GM21786 (cell line): ENCODE results near the gene GCG.

Experiments
- ATAC-seq: cut with Tn5 transposase; IDR thresholded peaks from one replicate; pipeline ENCODE4 v1.9.1; 2021; ENCODE audit not compliant: unreplicated experiment

GCG gene

DNA sequence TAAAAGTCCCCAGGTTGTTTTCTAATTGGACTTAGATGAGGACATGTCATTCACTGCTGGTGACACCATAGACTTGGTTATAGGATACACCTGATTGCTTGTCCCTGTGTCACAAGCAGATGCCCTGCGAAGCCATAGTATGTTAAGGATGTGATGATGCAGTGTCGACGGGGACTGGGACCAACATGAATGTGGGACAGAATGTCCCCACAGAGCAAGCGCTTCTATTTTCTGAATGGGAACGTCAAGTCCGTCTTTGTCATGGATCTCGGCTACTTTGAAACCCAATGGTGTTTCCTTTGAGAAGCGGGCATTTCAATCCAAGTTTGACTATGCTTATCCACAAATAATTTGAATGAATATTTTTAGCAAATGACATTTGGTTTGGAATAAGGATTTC, 2.1 kb downstream of the GCG start:
- no peak for ATAC-seq

DNA sequence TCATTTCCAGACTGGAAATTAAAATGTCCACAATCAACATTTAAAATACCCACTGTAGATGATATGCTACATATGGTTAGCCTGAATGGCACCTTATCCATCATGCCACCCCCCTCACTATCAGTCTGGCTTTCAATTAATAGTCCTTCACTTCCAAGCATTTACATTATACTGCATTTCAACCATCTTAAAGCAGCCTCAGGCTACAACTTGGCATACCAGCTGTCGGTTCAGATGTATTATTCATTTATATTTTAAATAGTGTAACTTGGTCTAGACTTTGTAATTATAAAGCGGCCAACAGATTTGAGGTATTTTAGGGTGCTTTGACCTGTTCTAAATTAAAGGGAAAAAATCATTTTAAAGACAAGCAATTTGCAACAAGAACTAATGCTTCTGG, 2.6 kb downstream of the GCG start:
- ATAC-seq = no peak

DNA sequence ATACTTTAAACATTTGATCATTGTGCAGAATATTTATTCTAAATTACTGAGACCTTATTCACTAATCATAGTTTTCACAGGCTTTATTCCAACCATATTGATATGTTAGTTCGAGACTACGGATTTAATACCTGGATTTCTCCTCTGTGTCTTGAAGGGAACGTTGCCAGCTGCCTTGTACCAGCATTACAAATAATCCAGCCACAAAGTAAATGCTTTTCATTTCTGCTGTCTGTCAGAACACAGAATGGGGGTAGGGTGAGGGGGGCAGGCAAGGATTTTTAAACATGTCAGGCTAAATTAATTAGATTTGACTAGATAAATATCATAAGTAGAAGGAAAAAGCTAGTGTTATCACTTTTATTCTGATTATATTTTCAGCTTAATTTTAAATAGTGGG, 3.1 kb downstream of the GCG start:
- ATAC-seq = no peak

DNA sequence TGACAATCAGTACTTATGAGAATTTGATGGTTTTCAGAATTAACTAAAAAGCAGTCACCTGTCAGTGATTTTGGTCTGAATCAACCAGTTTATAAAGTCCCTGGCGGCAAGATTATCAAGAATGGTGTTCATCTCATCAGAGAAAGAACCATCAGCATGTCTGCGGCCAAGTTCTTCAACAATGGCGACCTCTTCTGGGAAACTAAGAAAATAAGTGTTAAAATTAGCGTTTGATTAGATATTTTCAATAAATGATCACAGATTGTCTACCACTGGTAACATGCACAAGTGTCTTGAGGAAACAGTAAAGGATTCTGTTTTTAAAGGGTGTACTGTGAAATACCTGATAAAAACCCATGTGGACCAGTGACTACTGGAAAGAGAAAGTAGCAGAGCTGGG, 8.1 kb downstream of the GCG start:
- ATAC-seq = no peak

DNA sequence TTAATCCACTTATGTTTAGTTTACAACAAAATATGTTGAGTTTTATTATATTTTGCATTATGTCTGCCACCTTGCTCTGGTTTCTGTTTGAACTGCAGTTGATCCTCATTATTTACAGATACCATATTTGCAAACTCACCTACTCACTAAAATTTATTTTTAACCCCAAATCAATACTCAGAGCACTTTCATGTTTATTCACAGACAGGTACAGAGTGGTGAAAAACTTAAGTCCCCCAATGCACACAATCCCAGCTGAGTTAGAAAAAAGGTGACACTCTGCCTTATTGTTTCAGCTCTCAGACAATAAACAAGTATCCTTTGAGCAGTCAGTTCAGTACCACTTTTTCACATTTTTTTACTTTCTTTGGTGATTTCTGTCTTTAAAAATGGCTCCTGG, 13.7 kb downstream of the GCG start:
- ATAC-seq = no peak

DNA sequence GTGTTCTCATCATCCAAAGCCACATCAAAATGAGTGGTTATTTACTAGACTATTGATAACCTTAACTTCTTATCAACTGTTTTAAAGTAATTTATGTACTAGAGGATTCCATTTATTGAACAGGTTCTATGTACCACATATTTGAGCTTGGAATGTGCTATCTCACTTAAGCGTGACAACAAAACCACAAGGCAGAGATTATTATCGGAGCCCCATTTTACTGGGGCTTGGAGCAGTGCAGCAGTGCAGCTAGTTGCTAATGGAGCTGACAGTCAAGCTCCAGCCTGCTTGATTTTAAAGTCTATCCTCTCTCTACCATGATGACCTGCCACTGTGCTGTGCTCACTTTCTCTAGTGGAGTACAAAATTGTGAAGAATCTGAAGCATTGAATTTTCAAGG, 24.6 kb downstream of the GCG start:
- no peak for ATAC-seq

DNA sequence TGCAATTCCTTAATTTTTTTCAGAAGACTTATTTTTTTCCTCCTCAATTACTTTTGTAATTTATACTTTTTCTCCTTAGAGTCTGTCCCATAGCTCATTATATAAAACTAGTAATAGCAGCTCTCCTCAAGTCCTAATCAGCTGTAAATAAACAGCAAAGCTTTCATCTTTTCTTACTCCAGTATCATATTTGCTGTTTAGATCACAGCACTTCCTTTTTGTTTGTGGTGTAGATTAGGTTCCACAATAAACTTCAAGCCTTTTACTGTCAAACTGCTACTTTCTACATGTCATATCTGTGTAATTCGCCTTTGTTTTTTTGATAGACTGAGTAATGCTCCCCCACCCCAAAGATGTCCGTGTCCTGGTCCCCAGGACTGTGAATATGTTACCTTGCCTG, 25.5 kb downstream of the GCG start:
- peak; percentile 4 for ATAC-seq

DNA sequence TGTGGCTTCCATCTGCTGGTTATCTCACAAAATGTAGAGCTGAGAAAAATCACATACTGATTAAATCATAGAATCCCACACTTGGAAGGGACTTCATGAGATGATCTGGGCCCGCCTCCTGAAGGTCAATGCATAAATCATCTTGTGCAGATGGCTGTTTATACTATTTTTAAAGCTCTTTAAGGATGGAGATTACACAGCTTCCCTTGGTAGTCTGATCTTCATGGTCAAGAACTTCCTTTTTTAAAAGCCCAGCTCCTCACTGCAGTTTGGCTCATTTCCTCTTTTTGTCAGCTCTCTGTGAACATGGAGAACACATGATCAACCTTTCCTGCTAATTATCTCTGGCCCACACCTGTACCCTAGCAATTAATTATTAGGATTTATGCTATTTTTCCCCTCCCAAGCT, 25.9 kb downstream of the GCG start:
- peak; percentile 96 for ATAC-seq

DNA sequence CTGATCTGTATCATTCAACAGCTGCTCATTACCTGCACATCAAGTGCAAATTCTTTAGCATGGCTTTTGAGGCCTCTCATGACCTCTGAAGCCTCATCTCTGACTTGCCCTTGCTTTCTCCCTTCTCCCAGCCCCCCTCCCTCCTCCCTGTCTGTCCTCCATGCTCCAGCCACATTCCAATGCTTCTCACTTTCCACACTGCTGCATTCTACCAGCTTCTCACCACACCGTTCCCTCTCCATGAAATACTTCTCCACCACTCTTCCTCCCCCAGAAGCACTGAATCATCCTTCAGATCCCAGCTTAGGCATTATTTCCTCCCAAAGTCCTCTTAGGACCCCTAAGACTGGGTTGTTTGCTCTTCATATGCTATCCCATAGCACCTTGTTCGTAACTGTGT, 26.9 kb downstream of the GCG start:
- ATAC-seq = no peak

DNA sequence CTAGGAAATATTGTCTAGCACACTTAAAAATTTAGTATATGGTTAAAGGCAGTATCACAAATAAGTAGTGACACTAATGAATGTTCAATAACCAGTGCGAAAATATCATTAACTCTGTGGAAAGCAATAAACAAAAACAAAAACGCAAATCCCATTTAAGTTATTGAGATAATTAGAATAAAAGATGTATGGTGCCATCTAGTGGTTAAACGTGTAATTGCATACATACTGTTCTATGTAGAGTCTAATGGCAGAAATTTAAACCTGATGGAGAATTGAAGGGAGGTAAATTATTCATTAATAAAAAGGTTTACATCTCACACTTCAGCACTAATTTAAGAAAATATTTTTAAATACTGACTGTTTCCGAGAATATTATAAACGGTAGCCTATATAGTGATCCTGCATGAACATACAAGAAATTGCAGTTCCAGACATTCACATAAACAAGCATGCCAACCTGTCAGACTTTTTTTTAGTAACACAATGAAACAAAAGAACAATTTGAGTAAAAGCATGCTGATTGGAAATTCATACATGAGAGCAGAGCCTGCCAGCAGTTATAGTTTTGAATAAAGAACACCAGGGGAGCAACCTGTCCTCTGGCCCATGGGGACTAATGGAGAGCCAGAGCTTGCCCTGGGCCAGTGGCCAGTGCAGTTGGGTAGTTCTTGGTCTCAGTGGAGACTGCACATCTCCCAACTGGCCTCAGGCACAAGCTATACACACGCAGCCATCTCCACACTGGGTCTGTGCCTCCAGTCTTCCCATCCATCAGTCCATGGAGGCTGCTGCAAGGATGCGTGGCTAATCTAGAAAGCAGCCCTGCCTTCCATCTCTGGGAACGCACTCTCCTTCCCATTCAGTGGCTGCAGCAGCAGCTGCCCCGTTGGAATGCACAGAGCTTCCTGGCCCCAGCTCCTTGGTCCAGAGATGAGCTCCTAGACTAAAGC, 28.0 kb downstream of the GCG start:
- peak; percentile 35 for ATAC-seq

DNA sequence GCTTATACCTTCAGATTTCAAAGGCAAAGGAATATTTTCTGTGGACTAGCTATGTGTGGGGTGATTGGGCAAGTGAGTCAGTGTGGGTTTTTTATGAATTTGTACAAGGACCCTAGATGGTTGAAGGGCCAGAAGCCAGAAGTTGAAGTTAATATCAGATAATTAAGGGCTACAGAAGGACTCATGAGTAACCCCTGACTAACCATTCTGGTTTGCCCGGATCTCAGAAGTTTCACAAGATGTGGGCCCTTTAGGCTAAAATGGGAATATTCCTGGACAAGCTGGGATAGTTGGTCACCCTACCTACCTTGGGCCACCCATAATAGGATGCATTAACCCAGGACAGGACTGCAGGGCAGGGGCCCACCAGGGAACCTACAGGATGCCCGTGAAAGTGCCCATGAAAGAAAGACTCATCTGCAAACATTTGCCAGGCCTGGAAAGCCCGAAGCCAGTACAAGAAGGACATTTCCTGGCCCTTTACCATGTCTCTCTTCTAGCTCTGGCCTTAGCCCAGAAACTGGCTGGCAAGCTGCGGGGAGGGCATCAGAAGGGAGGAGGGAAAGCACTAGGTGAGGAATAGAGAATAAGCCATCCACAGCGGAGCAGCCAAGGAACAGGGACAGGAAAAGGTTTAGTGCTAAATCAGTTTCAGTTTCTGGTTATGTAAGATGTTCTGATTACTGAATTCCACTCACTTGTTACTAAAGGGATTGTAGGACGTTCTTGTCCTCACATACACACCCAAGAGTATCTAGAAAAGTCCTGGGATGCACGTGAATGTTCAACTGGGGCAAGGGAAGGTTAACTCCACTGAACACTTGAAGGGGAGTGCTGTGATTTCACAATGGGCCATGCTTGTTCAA, 33.6 kb downstream of the GCG start:
- ATAC-seq = no peak

DNA sequence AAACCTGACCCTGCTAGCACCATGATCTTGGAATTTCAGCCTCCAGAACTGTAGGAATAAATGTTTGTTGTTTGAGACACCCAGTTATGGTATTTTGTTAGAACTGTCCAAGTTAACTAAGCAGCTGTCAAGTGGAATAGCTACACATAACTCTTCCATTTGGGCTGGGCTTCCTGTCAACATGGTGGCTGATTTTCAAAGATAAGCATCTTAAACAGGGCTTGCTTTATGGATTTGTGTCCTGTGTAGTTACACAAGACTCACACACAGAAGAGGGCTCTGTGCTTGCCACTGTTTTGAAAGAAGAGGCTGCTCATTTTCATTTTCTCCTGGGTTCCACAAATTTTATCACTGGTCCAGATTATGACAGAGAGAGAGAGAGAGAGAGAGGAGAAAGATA, 35.7 kb downstream of the GCG start:
- ATAC-seq = no peak

DNA sequence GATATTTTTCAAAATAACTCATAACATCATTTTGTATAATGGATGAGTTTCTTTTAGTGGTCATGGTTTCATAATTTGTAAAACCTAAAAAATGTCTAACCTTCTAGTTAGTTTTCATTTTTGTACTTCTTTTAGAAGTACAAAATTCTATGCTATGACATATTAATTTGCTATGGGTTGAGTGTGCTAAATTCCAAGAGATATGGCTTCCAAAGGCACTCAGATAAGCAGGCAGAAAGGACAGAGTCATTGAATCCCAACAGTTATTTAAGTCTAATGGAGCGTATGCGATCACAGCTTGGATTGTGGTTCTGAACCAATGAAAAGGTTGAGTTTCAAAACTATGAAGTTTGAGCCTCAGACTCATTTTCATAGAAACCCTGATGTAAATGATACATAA, 37.0 kb downstream of the GCG start:
- ATAC-seq = no peak

DNA sequence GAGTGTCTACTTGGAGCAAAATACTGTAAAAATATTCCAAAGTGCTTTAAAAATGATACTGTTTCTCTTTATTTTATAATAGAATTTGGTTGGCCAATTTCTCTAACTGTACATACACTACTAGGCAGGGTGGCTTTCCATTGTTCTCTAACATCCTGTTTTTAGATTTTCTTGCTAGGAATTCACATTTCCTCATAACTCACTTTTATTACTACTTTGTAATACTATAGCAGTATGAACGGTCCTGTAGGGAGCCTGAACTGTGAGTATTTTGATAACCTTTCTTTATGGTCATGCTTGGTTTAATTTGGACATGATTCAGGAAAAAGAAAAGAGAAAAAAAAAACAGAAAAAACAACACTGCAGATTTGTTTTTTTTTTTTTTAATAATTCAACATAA, 37.8 kb downstream of the GCG start:
- no peak for ATAC-seq

DNA sequence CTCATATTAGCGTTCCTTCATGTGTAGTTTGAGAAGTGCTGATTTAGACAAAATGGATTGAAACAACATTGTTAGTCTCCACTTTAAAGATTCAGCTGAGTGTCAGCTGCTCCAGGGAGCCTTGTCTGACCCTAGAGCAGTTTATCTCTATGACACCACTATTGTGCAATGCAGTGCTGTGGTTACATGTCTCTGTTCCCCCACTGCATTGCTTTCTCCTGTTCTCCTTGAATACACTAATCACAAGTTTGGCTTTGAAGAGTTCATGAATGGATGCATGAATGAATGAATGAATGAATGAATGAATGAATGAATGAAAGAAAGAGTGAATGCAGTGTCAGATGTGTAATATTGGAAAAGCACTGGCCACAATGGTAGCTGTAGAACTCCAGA, 38.3 kb downstream of the GCG start:
- no peak for ATAC-seq

DNA sequence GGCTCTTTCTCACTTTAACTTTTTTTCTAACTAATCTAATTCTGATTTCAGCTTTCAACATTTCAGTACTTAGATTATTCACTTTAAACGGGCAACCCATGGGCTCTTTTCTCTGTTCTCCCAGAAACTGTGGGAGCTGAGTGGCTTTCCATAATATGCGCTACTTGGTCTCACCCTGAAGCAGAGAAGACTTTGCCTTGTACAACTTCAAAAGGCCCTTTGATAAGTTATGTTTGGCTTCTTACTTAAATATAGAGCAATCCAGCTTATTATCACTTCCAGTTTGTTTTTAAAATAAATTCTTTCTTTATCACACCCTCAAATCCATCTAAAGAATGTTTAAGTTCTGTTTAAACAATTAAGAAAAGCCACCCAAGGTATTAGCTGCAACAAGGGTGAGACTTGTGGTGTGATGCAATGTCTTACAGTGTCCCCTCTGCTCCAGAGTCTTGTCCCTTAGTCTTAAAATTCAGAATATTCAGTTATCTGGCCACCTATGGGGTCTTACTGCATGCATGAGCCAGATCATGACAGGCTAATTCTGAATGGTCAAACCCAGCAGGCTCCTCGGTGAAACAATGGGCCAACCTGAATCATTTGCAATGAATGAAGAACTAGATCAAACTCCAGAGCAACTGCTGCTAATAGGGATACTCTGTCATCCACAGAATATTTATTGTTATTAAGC, 38.8 kb downstream of the GCG start:
- ATAC-seq = no peak

DNA sequence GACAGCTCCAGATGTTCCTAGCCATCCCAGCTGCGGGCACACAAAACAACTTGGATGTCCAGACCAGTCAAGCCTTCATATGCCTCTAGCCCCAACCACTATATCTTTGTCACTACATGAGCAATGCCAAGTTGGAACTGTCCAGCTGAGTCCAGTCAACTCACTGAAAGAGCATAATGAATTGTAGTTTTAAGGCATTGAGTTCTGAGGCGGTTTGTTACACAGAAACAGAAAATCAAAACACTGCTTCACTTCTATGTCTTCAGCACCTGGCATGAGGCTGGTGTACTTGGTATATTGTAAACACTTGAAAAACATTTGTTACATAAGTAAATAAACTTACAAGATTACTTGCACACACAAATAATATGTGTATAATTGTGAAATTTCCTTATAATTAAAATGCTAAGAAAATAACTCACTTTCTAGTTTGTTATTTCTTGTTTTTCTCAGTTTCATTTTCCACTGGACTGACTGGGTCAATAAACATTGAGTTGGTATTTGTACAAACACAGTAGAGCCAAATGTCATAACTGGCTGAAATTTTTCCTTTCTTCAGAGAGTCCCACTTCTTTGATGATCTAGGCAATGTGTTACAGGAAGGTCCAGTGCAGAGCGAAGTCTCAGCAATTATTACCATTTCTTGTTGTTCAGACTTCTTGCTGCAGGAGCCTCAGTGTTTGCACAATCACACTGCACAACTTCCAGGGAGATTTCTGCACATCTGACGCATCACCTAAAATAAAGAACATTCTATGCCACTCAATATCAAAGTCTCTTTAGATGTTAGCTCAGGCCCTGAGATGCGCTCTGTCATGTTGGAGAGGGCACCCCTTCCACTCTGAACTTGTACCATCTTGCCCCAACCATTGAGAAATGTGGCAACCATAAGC, 39.8 kb downstream of the GCG start:
- ATAC-seq = no peak

DNA sequence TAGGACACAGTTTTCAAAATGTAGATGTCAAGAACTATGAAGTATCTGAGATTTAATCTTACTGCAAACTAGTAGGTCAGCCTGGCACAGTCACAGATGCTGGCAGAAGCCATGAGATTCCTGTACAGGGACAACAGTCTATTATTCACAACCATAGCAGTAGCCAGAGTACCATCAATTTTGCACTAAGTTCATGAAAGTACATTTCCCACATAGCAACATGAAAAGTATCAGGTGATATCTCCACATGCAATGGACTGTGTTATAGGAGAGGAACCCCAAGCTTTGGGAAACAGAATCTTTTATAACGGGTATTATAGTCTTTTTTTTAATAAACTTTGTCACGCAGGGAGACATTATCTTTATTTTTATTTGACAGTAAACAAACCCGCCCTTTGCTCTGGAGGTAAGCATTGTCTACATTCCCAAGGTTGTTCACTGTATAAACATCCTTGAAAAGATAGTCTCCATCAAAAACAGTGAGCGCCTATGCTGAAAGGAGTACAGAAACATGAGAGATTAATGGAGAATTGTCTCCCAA, 44.6 kb downstream of the GCG start:
- no peak for ATAC-seq

DNA sequence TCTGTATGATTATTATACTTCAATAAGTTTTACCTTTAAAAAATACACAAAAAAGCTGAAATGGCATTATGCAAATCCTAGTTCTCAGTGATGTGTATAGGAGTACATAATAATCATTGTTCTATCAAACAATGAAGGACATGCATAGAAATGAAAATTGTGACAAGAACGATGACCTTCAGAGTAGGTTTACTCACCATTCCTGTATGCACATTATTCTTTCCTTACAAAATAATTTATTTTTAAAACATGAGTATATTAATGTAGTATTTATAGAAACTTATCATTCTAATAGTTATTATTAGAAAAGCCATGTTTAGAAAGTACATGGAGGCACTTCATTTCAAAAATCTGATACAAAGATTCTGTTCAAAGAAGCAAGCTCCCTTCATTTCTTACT, 45.3 kb downstream of the GCG start:
- ATAC-seq = no peak

DNA sequence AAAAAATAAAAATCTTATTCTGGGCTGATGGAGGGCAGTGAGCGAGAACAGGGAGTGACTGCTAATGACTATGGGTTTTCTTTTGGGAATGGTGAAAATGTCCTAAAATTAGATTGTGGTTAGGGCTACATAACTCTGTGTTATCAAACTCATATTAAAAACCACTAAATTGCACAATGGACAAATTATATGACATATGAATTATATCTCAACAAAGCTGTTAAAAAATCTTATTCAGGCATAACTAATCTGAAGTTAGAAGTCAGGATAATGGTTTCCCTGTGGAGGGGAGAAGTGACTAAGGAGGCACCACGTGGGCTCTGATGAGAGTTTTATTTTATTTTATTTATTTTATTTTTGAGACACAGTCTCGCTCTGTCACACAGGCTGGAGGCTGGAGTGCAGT, 45.9 kb downstream of the GCG start:
- ATAC-seq = no peak
